Upper lobe of left lung (tissue), 4 donors: ENCODE results near the gene TMEM107.

Experiments
- CTCF ChIP-seq, 6 experiments: fragments of 450-650 bp in 4 of 6; fragments of 200-600 bp in 2 of 6; sonication (generic) in 2 of 6; IDR thresholded peaks; one replicate each; pipeline ENCODE4 v1.5.1; 2016 to 2019; ENCODE audit warnings: antibody characterized with exemption in 6 of 6
- EP300 ChIP-seq, 4 donors: sonication (generic); formaldehyde crosslinking; IDR thresholded peaks; one replicate each; pipeline ENCODE4 v1.5.1; 2017; ENCODE audit warnings: antibody characterized with exemption in 4 of 4, control low read depth in 2 of 4
- POLR2A ChIP-seq, 4 donors: fragments of 450-650 bp; IDR thresholded peaks; one replicate each; pipeline ENCODE4 v1.5.1; 2016 to 2017; ENCODE audit warnings: antibody characterized with exemption in 4 of 4, mild to moderate bottlenecking in 2 of 4

- TF ChIP-seq POLR2A (IDR thresholded peaks at IDR 0.05), result no peak
- no peak for TF ChIP-seq CTCF (IDR thresholded peaks at IDR 0.05)
- TF ChIP-seq EP300 (IDR thresholded peaks at IDR 0.05), result no peak
Observed at GRCh38 chr17:8133941-8134340, 42.2 kb downstream of the TMEM107 start.
